H1 (cell line): Measurements from ENCODE around the gene BTBD7. TPM values are rescaled to one million over a fixed set of nuclear protein-coding genes. Genes with fewer than 3 reads are reported as not detected.

Experiments
- CTCF ChIA-PET: fragments of 300-600 bp; sonication (Branson Sonifier 250); formaldehyde crosslinking; loops from one replicate; lab custom pipeline; 2021; ENCODE audit not compliant: partially characterized antibody; lab: Charles Lee
- POLR2A ChIA-PET: fragments of 300-600 bp; sonication (Branson Sonifier 250); formaldehyde crosslinking; loops from one replicate; lab custom pipeline; 2021; ENCODE audit warnings: inconsistent platforms; ENCODE audit not compliant: partially characterized antibody; lab: Charles Lee
- DNase-seq, 2 experiments: peaks; one replicate each; pipeline versions ENCODE4 v3.0.0 to v3.0.0-alpha.2; 2010 to 2022; ENCODE audit warnings: low spot score in 2 of 2, low read depth in 1 of 2, mixed read lengths in 1 of 2
- FAIRE-seq: peaks from 2 replicates; lab custom pipeline; 2011; peaks lifted over from hg19 to GRCh38; lab: Jason Lieb, UNC
- H2AFZ ChIP-seq: 2 replicates; pipeline ENCODE4 v1.8.1; 2012; ENCODE audit warnings: low read length, inconsistent platforms
- H2AK5ac ChIP-seq: 2 replicates; pipeline ENCODE4 v1.6.1; 2013; ENCODE audit warnings: low read depth, low read length
- H2BK120ac ChIP-seq: replicated peaks from 2 replicates; pipeline ENCODE3; 2013; ENCODE audit warnings: low read depth, low read length, inconsistent platforms
- H2BK12ac ChIP-seq: 2 replicates; pipeline ENCODE4 v1.6.1; 2013; ENCODE audit warnings: low read depth, low read length
- H2BK15ac ChIP-seq: 2 replicates; pipeline ENCODE4 v1.6.1; 2013; ENCODE audit warnings: low read length
- H2BK20ac ChIP-seq: 2 replicates; pipeline ENCODE4 v1.6.1; 2013; ENCODE audit warnings: low read length
- H2BK5ac ChIP-seq: 2 replicates; pipeline ENCODE4 v1.6.1; 2013; ENCODE audit warnings: low read depth, low read length
- H3K14ac ChIP-seq: 2 replicates; pipeline ENCODE4 v1.6.1; 2013; ENCODE audit warnings: inconsistent platforms; ENCODE audit not compliant: insufficient read length
- H3K18ac ChIP-seq: 2 replicates; pipeline ENCODE4 v1.6.1; 2013; ENCODE audit warnings: low read length; ENCODE audit errors: extremely low read depth
- H3K23ac ChIP-seq: 2 replicates; pipeline ENCODE4 v1.6.1; 2013; ENCODE audit warnings: inconsistent platforms; ENCODE audit not compliant: insufficient read length
- H3K23me2 ChIP-seq: 2 replicates; pipeline ENCODE4 v1.6.1; 2013; ENCODE audit warnings: low read depth, low read length
- H3K27ac ChIP-seq: 2 replicates; pipeline ENCODE4 v1.6.1; 2011; ENCODE audit warnings: low read depth, low read length, inconsistent platforms
- H3K27me3 ChIP-seq, 4 experiments: replicated peaks in 1 of 4; 1 replicate in 1 of 4; 2 replicates in 3 of 4; pipeline versions ENCODE4 v1.6.1 to v1.8.1; 2011 to 2013; ENCODE audit warnings: low read length in 3 of 4, mild to moderate bottlenecking in 3 of 4, inconsistent platforms in 2 of 4, mixed read lengths in 2 of 4, moderate library complexity in 1 of 4; ENCODE audit not compliant: control insufficient read depth in 3 of 4, insufficient read depth in 3 of 4; ENCODE audit errors: extremely low read depth in 1 of 4
- H3K36me3 ChIP-seq, 4 experiments: 2 replicates each; pipeline versions ENCODE4 v1.6.1 to v1.8.1; 2011 to 2013; ENCODE audit warnings: mild to moderate bottlenecking in 4 of 4, low read length in 3 of 4, moderate library complexity in 2 of 4, control low read depth in 1 of 4, inconsistent platforms in 1 of 4; ENCODE audit not compliant: insufficient read depth in 4 of 4, control insufficient read depth in 2 of 4
- H3K4ac ChIP-seq: replicated peaks from 2 replicates; pipeline ENCODE3; 2013; ENCODE audit warnings: low read length, low read depth, mixed read lengths, inconsistent platforms; ENCODE audit not compliant: insufficient read length
- H3K4me1 ChIP-seq, 4 experiments: replicated peaks in 1 of 4; 1 replicate in 1 of 4; 2 replicates in 3 of 4; pipeline versions ENCODE4 v1.6.1 to v1.8.1; 2011 to 2013; ENCODE audit warnings: low read length in 3 of 4, inconsistent platforms in 2 of 4, mixed read lengths in 1 of 4; ENCODE audit not compliant: insufficient read depth in 4 of 4, control insufficient read depth in 3 of 4
- H3K4me2 ChIP-seq, 2 experiments: 2 replicates each; pipeline versions ENCODE4 v1.6.1 to v1.8.1; 2011 to 2013; ENCODE audit warnings: low read depth in 2 of 2, low read length in 2 of 2, control low read depth in 1 of 2, inconsistent platforms in 1 of 2, mild to moderate bottlenecking in 1 of 2; ENCODE audit not compliant: insufficient read depth in 1 of 2
- H3K4me3 ChIP-seq, 4 experiments: fragments of 200-600, 300-600 bp in 1 of 4; sonication (generic), shearing (Covaris generic), sonication (Bioruptor Twin) in 1 of 4; 2 replicates each; pipeline versions ENCODE4 v1.5.1 to v1.8.1; 2011 to 2016; ENCODE audit warnings: low read length in 4 of 4, low read depth in 3 of 4, control low read depth in 2 of 4, inconsistent platforms in 2 of 4, mild to moderate bottlenecking in 2 of 4, mixed read lengths in 1 of 4, moderate library complexity in 1 of 4; ENCODE audit not compliant: insufficient read depth in 2 of 4; ENCODE audit errors: extremely low read depth in 1 of 4
- H3K56ac ChIP-seq: replicated peaks from 2 replicates; pipeline ENCODE3; 2013; ENCODE audit warnings: low read depth, mild to moderate bottlenecking, mixed read lengths, low read length, inconsistent platforms; ENCODE audit not compliant: insufficient read length
- H3K79me1 ChIP-seq: 2 replicates; pipeline ENCODE4 v1.6.1; 2013; ENCODE audit warnings: low read depth, low read length, control low read depth
- H3K79me2 ChIP-seq, 2 experiments: 2 replicates each; pipeline versions ENCODE4 v1.6.1 to v1.8.1; 2012 to 2013; ENCODE audit warnings: low read length in 2 of 2, mild to moderate bottlenecking in 2 of 2, inconsistent platforms in 1 of 2; ENCODE audit not compliant: insufficient read depth in 2 of 2, control insufficient read depth in 1 of 2
- H3K9ac ChIP-seq, 4 experiments: replicated peaks in 1 of 4; 1 replicate in 1 of 4; 2 replicates in 3 of 4; pipeline versions ENCODE4 v1.6.1 to v1.8.1; 2011 to 2013; ENCODE audit warnings: low read depth in 3 of 4, low read length in 3 of 4, control low read depth in 2 of 4, mild to moderate bottlenecking in 2 of 4, moderate library complexity in 2 of 4, inconsistent platforms in 1 of 4; ENCODE audit errors: extremely low read depth in 1 of 4
- H3K9me3 ChIP-seq, 2 experiments: 2 replicates each; pipeline versions ENCODE4 v1.6.1 to v1.8.1; 2012 to 2013; ENCODE audit warnings: mild to moderate bottlenecking in 2 of 2, moderate library complexity in 2 of 2, control low read depth in 1 of 2, inconsistent platforms in 1 of 2, low read depth in 1 of 2, low read length in 1 of 2, mixed read lengths in 1 of 2; ENCODE audit not compliant: insufficient read depth in 2 of 2
- H4K20me1 ChIP-seq, 2 experiments: replicated peaks in 1 of 2; 2 replicates each; pipeline versions ENCODE3 to v1.8.1; 2011 to 2013; ENCODE audit warnings: inconsistent platforms in 2 of 2, low read length in 2 of 2, mild to moderate bottlenecking in 1 of 2; ENCODE audit not compliant: insufficient read depth in 2 of 2, control insufficient read depth in 1 of 2
- H4K5ac ChIP-seq: 2 replicates; pipeline ENCODE4 v1.6.1; 2013; ENCODE audit warnings: low read length, low read depth, mixed read lengths, inconsistent platforms; ENCODE audit not compliant: insufficient read length
- H4K8ac ChIP-seq: 2 replicates; pipeline ENCODE4 v1.8.0; 2013; ENCODE audit warnings: mild to moderate bottlenecking, moderate library complexity, low read length, inconsistent platforms; ENCODE audit not compliant: insufficient read depth; ENCODE audit errors: extremely low read depth
- H4K91ac ChIP-seq: replicated peaks from 2 replicates; pipeline ENCODE3; 2013; ENCODE audit warnings: low read length, mixed read lengths, inconsistent platforms; ENCODE audit not compliant: insufficient read length
- BRCA1 ChIP-seq: IDR thresholded peaks from 2 replicates; pipeline ENCODE4 v1.6.1; 2012; ENCODE audit warnings: low read depth, low read length, improper control_type of control experiment
- EP300 ChIP-seq, 2 experiments: IDR thresholded peaks; 1 replicate in 1 of 2; 2 replicates in 1 of 2; pipeline ENCODE4 v1.6.1; 2011 to 2012; ENCODE audit warnings: low read depth in 2 of 2, low read length in 2 of 2, mild to moderate bottlenecking in 2 of 2, borderline replicate concordance in 1 of 2, inconsistent platforms in 1 of 2, moderate library complexity in 1 of 2
- PHF8 ChIP-seq: fragments of 200-600 bp; sonication (generic); conservative IDR thresholded peaks from 2 replicates; pipeline ENCODE4 v1.7.1; 2012; ENCODE audit warnings: low read depth, mild to moderate bottlenecking, inconsistent platforms, low read length, moderate library complexity
- POLR2A ChIP-seq, 2 experiments: IDR thresholded peaks; 1 replicate in 1 of 2; 2 replicates in 1 of 2; pipeline ENCODE4 v1.6.1; 2011; ENCODE audit warnings: low read depth in 2 of 2, low read length in 2 of 2, mild to moderate bottlenecking in 2 of 2; ENCODE audit errors: control extremely low read depth in 1 of 2
- RAD21 ChIP-seq, 2 experiments: IDR thresholded peaks in 1 of 2; conservative IDR thresholded peaks in 1 of 2; 2 replicates each; pipeline ENCODE4 v1.6.1; 2011; ENCODE audit warnings: low read depth in 2 of 2, low read length in 2 of 2, improper control_type of control experiment in 1 of 2, inconsistent platforms in 1 of 2, mild to moderate bottlenecking in 1 of 2, moderate library complexity in 1 of 2
- RFX5 ChIP-seq: IDR thresholded peaks from 2 replicates; pipeline ENCODE4 v1.6.1; 2011; ENCODE audit warnings: low read depth, low read length, improper control_type of control experiment, borderline replicate concordance
- SIN3A ChIP-seq, 2 experiments: IDR thresholded peaks in 1 of 2; conservative IDR thresholded peaks in 1 of 2; 2 replicates each; pipeline ENCODE4 v1.6.1; 2011 to 2012; ENCODE audit warnings: low read length in 2 of 2, improper control_type of control experiment in 1 of 2, low read depth in 1 of 2, mild to moderate bottlenecking in 1 of 2
- SIX5 ChIP-seq: IDR thresholded peaks from 2 replicates; pipeline ENCODE4 v1.6.1; 2011; ENCODE audit warnings: mild to moderate bottlenecking, low read depth, low read length
- SP1 ChIP-seq: IDR thresholded peaks from 2 replicates; pipeline ENCODE4 v1.6.1; 2011; ENCODE audit warnings: low read depth, low read length
- TAF7 ChIP-seq: optimal IDR thresholded peaks from 2 replicates; pipeline ENCODE3; 2011; ENCODE audit warnings: low read depth, mild to moderate bottlenecking, inconsistent platforms, low read length, moderate library complexity, borderline replicate concordance
- ZNF274 ChIP-seq: IDR thresholded peaks from 2 replicates; pipeline ENCODE4 v1.7.0; 2012; ENCODE audit warnings: low read length, borderline replicate concordance; ENCODE audit errors: extremely low read depth
- WGBS, 2 experiments: shearing (Covaris generic) in 1 of 2; methylation state at CpG; one replicate each; pipeline versions ENCODE4 v1.1.6 to v1.1.7; 2013 to 2015; ENCODE audit warnings: low lambda C conversion rate in 2 of 2, mixed read lengths in 2 of 2, inconsistent platforms in 1 of 2, low coverage in 1 of 2, missing lambda C conversion rate in 1 of 2; ENCODE audit not compliant: insufficient replicate concordance in 2 of 2, insufficient coverage in 1 of 2, insufficient read length in 1 of 2; ENCODE audit errors: extremely low coverage in 1 of 2, missing lambda C conversion rate in 1 of 2; 5-methylcytosine and 5-hydroxymethylcytosine counted together
- polyA plus RNA-seq, 7 experiments: library from polyadenylated mRNA; depleted of rRNA in 3 of 7; stranded (reverse) in 5 of 7; unstranded in 2 of 7; fragments of >200 nt in 5 of 7; fragments of 200-250 nt in 2 of 7; gene quantifications; 1 replicate in 5 of 7; 2 replicates in 1 of 7; 4 replicates in 1 of 7; pipeline versions ENCODE4 v1.2.1 to v1.2.3, GENCODE V29; 2011 to 2013; ENCODE audit warnings: missing spikeins in 2 of 7, mixed read lengths in 2 of 7
- total RNA-seq: library from RNA; stranded (reverse); fragmentation: NEBNext Ultra II Directional; extraction: Animal tissue kit (Norgen Biotek cat#: 25700); gene quantifications from 2 replicates; pipeline ENCODE4 v1.2.1, GENCODE V29; 2021

Gene BTBD7
- total and polyA plus RNA-seq, 2 of the 8 experiments (the other 6 are each of a cell fraction or from before 2014, with no cell fraction given), result 12.1 to 46.1 TPM

- Histone ChIP-seq H4K5ac (no peak overlapping the region), H3K4me3 (no peak overlapping the region), H3K79me2 (no peaks in the 10 kb centered on the region), H3K4me1 (no peaks in the 10 kb centered on the region), H3K14ac (no peak overlapping the region), H3K9me3 (no peaks in the 10 kb centered on the region), H2BK20ac (no peak overlapping the region), H3K56ac (no peak overlapping the region), H3K18ac (no peak overlapping the region), H3K79me1 (no peaks in the 10 kb centered on the region), H2AFZ (no peak overlapping the region), H3K36me3 (peaks cover 2 to 25% (median 12%) of the 10 kb centered on the region in 4 experiments; a peak in 7 of 8 replicates), H2BK5ac (no peak overlapping the region), H3K23me2 (no peaks in the 10 kb centered on the region), H3K4ac (no peak overlapping the region), H2BK120ac (no peak overlapping the region), H2BK12ac (no peak overlapping the region), H3K27ac (no peak overlapping the region), H4K91ac (no peak overlapping the region), H3K27me3 (no peaks in the 10 kb centered on the region), H4K8ac (no peak overlapping the region), H2AK5ac (no peak overlapping the region), H3K23ac (no peak overlapping the region), H3K9ac (no peak overlapping the region), H4K20me1 (no peaks in the 10 kb centered on the region), H3K4me2 (no peak overlapping the region), H2BK15ac (no peak overlapping the region)
- WGBS, 2 experiments, result 96% methylated on average over 25 of the region's 25 CpGs; no CpG with 5 or more reads in 1 of the 2 experiments
- POLR2A ChIA-PET, result interaction anchor here (0.6 kb wide), 1 partner anchor 30 kb away, joined by 5 read pairs; no protein-coding TSS in a partner anchor
- CTCF ChIA-PET, result interaction anchor here (1.0 to 2.7 kb wide), 3 partner anchors 108 to 301 kb away, joined by 3 to 12 read pairs (median 4); no protein-coding TSS in a partner anchor
- no peak for DNase-seq
- no peak for FAIRE-seq
- TF ChIP-seq TAF7 (no peak), SIN3A (conservative IDR thresholded peaks at IDR 0.05 in 1 of 2, IDR thresholded peaks at IDR 0.05 in 1 of 2; ENCODE audit: low read depth in 1 of 2, low read length in 2 of 2) (no peak), BRCA1 (no peak), SIX5 (no peak), SP1 (no peak), PHF8 (no peak), RAD21 (IDR thresholded peaks at IDR 0.05 in 1 of 2, conservative IDR thresholded peaks at IDR 0.05 in 1 of 2; ENCODE audit: low read depth in 2 of 2, low read length in 2 of 2) (no peak), ZNF274 (no peak), RFX5 (no peak), POLR2A (IDR thresholded peaks at IDR 0.05; ENCODE audit: control extremely low read depth in 1 of 2, low read depth in 2 of 2, low read length in 2 of 2) (no peak), EP300 (IDR thresholded peaks at IDR 0.05; ENCODE audit: borderline replicate concordance in 1 of 2, low read depth in 2 of 2, low read length in 2 of 2) (no peak)
Measured at GRCh38 chr14:93239869-93240677, 92.8 kb downstream of the BTBD7 start.
